GM18873 (cell line): Measurements from ENCODE around the gene FAM170B.

ENCODE experiments used
- ATAC-seq: cut with Tn5 transposase; IDR thresholded peaks from one replicate; pipeline ENCODE4 v1.9.1; 2021; ENCODE audit warnings: mild to moderate bottlenecking, moderate library complexity, moderate number of reproducible peaks; ENCODE audit not compliant: unreplicated experiment, low FRiP score

FAM170B gene

DNA sequence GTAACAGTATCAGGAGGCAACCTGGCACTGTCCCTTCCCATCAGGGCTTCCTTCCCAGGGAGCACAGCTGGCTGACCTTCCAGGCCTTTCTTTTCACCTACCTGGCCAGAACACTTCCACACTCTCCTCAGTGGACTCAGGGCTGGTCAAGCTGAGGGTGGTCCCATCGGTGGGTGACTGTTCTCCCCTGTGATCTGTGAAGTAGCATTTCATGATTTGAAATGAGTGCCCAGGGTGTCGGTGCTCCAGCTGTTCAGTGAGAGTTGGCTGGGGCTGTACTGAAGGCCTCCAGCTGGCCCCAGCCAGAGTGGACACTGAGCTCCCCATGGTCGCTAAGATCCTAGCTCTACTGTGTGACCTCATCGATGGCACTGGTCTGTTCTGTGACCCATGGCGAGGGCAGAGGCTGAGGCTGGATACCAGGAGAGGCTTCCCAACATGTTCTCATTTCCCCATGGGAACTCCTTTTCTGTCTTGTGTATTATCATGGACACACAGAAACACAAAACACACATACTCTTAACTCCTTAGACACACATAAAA is at the start of gene FAM170B:
FAM170B (minus strand) TSS at position 316 of the 543 bp plus-strand sequence; CDS start at position 213, 103 bp downstream.
- ATAC-seq, result no peak

DNA sequence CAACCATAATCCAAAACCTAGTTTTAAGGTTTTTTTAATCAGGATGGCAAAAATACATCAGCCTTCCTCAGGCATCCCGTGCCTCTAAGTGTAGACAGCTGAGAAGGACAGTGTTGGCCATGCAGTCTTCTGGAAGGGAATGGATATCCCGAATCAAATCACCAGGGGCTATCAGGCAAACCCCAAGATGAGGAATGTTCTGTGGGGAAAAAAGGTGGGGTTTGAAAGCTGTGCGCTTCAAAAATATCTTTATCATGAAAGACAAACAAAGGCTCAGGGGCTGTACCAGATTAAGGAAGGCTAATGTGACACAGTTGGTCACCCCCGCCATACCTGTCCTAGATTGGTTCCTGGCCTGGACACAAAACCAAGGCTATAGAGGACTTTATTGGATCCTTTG is 49.0 kb upstream of the FAM170B start:
- ATAC-seq, result no peak

DNA sequence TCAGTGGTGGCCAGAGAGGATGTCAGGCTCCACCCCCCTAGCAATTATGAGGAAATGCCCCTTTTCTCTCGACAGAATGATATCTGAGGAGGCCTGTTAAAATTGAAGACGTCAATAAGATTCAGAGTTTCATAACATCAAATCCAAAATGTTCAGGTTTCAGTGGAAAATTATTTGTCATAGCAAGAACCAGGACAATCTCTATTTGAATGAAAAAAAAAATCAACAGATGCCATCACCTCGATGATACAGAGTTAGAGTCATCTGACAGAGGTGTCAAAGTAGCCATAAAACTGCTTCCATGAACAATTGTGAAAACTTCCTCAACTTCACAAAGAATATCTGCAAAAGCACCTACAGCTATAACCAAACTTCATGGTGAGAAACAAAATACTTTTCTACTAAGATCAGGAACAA is 46.6 kb upstream of the FAM170B start:
- no peak for ATAC-seq

DNA sequence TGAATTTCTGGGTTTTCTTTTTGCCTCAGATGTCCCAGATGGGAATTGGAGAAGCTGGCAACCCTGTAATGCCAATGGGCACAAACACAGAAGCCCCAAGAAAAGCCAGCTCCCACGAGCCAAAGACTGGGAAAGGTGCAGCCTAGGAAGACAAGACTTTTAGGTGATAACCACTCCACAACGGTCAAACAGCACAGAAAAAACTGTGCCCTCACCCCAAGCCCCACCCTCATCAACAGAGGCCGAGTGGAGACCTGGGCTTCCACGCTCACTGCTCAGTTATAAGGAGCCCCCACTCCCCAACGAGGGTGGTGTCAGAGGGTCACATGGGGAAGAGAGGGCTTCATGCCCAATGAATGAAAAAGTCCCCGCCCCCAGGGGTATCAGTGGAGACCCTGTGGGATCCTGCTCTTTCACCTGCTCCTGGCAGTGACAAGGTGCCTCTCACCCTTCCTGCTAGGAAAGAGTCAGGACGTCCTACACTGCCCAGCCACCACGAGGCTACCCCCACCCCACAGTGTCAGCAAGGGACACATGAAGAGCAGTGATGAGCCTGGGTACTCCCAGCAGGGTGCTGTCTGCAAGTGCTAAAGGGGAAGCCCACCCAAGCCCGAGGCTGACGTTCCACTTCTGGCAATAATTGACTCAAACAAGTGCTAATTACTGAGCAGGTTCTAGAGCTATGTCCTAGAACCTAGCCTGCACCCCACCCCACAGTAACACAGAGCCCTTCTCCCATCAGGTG is 46.0 kb upstream of the FAM170B start:
- no peak for ATAC-seq

DNA sequence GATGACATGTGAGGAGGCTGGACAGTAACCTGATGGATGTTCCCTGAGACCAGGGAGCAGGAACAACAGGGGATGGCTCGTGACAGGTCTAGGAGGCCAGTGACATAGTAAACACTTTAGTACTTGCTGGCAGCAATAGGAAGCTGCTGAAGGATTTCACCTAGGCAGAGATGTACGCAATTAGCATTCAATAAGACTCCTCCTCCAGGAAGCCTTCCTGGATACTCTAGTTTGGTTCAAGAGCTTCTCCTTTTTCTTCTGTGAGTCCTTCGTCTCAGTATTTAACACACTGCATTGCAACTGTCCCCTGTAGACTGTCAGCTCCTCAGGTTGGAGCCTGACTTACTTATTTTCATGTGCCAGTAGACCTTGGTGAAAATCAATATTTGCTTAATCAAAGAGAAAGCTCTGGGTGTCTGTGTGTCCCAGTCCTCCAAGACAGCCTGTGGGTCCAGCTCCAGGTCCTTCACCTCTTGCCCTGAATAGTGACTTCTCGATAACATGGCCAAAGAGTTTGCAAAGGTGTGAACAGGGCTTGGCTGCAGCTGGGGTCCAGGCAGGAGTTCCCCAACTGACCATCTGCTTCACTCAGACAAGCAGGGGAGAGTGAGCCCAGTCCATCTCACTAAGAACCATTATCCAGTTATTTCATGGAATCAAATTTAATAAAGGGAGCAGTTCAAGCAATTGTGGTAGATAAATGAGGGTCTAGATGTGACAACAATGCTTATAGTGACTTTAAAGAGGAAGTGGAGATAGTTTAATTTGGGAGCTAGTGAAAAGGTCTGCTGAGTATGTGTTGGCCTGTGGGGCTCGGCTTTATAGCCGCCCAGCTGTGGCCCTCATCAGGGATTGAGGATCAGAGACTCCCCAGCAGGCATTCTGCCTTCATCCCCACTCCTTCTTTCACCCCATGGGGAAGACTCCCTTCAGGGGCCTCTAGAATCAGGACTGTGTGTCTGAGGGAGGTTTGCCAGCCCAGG is 45.0 kb upstream of the FAM170B start:
- ATAC-seq, result no peak

DNA sequence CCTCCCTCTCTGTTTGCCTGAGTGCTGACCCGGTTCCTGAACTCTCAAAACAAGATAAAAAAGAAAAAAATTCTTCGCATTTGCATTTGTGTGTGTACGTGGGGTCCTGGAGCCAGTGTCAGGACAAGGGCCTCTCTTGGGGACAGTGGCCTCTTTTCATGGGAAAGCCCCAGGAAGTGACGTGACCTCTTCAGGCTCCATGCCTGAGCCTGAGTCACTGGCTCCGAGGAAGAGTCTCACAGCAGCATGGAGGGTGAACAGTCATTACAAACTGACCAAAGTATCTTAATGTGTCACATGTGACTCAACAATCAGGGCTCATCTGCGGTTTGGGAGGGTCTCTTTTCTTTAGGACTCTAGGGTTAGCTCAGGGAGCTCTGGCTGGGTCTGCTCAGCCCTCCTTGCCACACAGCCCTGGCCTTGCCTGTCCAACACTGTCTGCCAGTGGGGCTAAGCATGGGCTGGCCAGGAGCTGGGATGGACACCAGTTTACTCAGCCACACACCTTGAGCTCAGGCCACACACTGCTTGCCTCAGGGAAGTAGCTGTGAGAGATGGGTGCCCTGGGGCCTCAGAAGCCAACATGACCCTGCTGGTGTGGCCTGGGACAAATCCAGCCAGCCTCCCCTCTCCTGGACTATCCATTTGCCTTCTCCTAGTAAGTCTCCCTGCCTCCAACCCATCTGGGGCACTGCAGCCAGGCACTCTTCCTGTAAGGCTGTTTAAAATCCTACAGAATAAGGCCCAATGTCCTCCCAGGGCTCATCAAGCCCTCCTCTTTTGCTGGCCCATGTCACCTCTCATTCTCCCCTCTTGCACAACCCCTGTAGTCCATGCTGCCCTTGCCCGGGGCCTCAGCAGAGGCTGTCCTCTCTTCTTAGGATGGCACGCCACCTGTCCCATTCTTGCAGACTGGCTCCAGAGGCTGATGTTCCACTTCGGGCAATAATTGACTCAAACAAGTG is 43.9 kb upstream of the FAM170B start:
- peak; percentile 81 for ATAC-seq

DNA sequence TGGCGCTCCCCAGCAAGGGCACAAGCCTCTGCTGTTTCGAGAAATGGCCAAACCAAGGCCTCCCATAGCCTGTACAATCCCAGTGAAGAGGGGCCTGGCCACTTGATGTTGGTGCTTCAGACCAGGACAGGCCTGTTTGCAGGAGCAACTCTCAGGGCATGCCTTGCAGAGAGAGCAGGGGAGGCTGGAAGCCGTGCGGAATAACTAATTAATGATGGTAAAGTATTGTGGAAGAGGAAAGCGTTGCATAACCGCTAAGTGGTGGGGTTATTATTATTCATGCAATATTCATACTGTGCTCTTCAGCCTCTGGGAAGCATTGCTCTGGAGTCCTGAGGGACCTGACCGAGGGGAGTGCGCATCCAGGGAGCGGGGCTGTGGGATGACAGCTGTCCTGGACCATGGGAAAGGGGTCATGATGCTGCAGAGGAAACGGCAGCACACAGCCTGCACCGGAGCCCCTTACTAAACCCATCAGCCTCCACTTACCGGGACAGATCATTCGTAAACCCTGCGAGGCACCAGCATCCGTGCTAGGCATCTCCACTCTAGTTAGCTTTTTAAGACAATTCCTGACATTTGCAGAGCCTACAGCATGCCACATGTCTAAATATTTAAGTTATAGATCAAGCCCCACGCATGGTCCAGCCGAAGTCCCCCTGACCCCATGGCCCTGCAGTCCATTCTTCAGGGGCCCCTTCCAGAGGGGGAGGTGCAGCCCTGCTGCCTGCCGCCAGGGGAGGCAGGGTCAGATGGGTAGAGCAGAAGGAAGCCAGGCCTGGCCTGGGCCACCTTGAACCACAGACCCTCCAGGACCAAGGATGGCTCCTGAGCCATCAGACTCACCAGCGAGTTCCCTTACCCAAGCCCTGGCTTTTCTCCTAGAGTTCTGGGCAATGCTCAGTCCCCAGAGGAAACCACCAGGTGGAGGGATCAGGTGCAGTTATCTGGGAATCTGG is 42.8 kb upstream of the FAM170B start:
- ATAC-seq, result no peak

DNA sequence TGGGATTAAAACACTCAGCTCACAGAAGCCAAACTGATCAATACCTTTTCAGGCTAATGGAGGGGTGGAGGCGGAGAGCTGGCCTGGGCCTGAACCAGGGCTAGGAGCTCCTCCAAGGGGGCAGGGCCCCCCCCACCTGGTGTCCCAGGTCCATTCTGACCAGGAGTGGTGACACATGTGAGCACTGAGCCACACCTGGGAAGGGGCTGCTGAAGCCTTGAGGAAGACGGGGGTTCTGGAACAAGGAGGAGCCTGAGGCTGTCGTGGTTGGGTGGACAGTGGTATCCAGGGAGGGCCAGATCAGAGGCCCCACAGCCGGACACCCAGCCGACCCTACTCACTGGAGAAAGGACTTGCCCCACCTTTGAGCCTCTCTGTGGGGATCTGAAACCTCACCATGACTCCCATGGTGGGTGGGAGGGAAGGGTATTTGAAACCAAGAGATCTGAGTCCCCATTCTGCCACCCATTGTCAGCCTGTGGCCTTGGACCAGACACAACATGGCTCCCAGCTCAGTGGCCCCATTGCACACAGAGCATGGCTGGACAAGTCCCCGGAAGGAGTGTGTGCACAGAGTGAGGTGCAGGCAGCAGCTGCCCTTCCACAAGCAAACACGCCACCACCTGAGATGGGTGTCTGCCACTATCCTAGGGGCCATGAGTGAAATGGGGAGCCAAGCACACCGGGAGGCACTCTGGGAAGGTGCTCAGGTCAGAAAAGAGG is 41.9 kb upstream of the FAM170B start:
- ATAC-seq, result no peak

DNA sequence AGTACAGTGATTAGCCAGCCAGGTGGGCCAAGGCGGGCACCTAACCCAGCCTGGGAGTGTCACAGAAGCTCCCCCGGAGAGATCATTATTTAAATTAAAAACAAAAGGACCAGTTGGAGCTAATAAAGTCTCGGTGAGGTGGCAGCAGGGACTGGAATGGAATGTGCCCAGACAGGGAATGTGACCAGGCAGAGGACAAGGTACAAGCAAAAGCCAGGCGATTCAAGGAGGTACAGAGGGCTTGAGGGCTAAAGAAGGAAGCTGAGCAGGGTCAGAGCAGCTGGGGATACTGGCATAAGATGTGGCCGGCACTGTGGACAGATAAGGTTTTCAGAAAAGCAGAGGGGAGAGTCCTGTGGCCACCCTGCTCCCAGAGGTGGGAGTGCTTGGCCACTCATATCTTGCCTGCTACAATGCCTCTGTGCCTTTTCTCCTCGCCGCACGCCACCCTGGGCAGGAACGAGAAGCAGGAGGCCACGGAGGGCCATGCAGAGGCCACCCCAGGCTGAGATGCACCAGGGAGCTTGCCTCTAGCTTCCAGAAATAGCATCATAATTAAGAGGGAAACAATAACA is 41.2 kb upstream of the FAM170B start:
- ATAC-seq, result no peak

DNA sequence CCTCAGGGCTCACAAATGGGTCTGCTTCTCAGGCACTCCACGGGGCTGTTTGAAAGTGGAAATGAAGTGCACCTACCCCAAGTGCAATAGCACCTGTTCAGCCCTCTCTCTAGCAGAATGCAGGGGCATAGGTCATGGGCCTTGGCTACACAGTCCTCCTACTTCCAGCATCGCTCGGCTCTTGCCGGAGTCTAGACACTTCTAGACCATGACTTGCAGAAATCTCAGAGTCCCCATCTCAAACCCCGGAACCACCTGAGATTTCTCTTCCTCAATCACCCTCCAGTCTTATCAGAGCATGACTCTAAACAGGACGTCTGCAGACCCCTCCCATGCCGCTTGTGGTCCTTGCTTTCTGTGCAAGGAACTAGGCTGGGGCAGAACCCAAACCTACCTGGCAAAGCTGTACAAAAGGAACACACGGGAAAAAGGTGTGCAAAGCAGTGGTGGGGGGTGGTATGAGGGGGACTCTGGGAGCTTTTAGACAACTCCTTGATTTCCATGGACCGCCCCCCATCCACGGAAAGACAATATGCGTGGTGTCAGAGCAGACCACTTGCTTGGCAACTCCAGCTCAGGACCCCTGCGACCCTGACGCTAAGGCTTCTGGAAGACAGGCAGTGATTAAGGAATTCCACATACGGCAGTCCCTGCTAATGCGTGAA is 40.6 kb upstream of the FAM170B start:
- ATAC-seq, result no peak

DNA sequence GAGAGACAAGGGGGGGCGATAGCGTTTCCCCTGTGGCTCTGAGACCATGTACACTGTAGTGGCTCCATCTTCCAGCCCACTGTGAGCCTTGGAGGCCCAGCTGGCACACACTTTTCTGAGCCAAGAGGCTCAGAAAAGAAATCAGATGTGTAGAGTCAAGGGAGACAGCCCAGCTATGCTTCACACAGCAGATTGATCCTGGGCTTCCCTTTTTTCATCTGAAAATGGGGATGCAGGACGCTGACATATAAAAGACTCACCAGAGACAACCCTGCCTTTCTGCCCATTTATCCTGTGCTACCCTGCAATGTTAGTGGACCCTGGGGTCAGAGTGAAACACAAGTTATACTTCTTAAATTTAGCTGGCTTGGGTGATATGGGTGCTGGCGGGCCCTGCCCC is 40.0 kb upstream of the FAM170B start:
- no peak for ATAC-seq

DNA sequence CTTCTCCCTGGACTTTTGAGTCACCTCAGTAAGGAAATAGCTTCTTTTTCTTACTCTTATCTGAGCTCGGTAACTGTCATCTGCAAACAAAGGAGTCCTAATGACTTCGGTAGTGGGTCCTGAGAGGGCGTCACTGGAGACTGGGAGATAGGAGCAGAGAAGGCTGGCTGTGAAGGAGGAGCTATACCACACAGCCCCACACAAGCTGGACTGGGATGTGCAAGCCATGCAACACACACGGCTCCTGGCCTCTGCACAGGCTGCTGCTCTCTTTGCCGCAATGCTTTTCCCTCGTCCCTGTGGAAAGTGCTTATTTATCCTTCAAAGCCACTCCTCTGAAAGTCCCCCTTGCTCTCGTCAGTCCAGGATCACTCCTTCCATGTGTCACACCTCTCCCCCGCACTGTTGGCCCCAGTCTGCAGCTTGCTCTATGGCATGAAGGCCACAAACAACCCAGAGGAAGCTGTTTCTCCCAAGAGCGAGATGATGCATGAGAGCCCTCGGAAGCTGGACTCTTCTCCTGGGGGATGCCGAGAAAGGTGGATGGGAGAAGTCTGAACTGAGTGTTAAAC is 39.5 kb upstream of the FAM170B start:
- ATAC-seq, result no peak

DNA sequence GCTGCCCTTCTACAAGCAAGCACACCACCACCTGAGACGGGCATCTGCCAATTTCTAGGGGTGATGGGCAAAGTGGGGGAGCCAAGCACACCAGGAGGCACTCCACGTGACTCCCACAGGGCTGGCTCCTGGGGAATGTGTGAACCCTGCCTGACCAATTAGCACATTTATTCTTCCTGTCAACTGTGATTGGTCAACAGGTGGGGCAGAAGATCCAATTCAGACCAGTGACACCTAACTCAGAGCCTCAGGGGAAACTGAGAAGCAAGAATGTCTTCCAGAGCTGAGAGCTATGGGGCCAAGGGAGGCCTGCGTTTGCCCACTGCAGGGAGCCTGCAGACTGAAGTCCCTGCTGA is 38.9 kb upstream of the FAM170B start:
- no peak for ATAC-seq

DNA sequence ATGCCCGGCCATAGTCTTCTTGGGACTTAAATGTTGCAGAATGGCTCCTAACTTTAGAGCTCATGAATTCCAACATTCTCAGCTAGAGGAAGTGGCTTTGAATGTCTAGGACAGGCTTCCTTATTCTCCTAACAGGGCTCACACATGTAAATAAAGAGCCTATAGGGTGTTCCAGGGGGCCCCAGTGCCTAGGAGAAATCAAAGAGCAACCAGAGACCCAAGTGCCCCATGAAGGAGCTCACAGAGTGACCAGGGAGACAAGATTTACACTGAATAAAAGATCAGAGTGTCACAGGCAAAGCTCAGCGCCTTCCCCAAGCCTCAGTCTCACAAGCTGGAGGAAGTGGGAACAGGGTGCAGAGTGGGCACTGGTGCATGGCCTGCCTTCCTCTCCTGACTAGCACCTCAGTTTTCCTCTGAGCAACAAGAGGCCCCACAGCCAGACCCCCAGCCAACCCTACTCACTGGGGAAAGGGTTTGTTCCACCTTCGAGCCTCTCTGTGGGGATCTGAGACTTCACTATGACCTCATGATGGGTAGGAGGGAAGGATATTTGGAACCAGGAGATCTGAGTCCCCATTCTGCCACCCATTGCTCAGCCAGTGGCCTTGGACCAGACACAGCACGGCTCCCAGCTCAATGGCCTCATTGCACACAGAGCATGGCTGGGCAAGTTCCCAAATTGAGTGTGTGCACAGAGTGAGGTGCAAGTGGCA is 38.4 kb upstream of the FAM170B start:
- ATAC-seq, result no peak

DNA sequence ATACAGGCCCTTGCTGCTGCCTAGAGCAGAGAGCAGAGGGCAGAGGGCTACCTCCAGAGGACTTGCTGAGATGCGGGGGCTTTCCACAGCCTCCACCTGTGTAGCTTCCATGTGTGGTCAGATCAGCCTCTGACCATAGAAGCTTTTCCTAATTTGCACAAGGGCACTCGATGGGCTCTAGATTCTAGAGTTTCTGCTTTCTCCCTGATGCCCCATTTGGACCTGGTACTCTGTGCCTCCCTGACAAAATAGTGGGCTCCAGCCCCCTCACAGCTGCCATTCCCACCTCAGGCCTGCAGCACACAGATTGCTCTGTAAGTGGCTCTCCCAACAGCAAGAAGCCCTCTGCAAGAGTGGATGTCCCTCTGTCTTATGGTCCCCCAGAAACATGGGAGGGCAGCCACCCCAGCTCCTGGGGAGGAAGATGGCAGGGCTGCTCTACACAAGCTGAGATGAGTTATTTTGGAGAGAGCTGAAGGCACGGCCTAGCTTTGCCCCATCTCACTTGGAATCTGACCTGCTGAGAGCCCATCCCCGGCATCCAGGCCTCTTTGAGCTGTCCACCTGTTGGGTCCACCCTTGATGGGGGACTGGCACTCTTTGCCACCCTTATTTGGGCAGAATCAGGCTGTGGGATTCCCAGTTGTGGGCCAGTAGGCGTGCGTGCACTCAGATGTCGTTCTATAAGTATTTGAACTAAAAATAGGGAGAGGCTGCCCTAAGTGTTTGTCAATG is 37.7 kb upstream of the FAM170B start:
- no peak for ATAC-seq
